HG02798 (cell line): ENCODE results near the gene DHCR7.

Experiments
- ATAC-seq: cut with Tn5 transposase; IDR thresholded peaks from one replicate; pipeline ENCODE4 v1.9.1; 2021; ENCODE audit warnings: mild to moderate bottlenecking; ENCODE audit not compliant: unreplicated experiment, poor library complexity

The DHCR7 gene

GRCh38 chr11:71387784-71388636 is 60.2 kb downstream of the DHCR7 start:
- ATAC-seq = no peak

DNA sequence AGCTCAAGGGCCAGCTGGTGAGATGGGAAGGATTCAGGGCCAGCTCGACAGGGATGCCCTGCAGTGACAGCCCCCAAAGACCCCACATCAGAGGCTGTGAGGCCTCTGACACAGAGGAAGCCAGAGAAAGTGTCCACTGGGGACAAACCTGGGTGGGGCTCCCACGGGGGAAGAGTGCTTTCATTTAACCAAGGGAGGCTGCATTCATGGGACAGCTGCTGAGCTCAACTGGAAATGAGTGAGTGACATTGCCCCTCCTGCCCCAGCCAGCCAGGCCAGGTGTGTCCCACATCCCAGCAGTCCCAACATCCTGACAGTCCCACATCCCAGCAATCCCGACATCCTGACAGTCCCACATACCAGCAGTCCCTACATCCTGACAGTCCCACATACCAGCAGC is 61.0 kb downstream of the DHCR7 start:
- no peak for ATAC-seq

- ATAC-seq = no peak
These were observed 62.0 kb downstream of the DHCR7 start for GRCh38 chr11:71386202-71386601.

GRCh38 chr11:71385091-71385490 is 63.1 kb downstream of the DHCR7 start:
- no peak for ATAC-seq

DNA sequence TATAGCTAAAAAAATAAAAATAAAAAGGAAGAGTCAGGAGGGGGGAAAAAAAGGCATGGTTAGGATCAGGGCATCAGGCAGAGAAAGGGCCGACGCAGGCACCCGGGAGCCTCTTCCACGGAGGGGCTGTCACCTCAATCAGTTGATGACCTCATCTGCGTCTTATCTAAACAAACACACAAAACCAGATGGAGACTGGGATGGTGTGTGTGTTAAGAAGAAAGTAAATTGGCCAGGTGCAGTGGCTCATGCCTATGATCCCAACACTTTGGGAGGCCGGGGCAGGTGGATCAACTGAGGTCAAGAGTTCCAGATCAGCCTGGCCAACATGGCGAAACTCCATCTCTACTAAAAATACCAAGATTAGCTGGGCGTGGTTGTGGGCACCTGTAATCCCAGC is 63.6 kb downstream of the DHCR7 start:
- no peak for ATAC-seq
